ENCODE measurements around the gene FRMD7. TPM values are rescaled to one million over a fixed set of nuclear protein-coding genes. Genes with fewer than 3 reads are reported as not detected.

FRMD7 gene
- total RNA-seq, 1 donor: 1.1 TPM

GRCh38 chrX:132153166-132153565 lies 25.3 kb upstream of the FRMD7 start:
- TF ChIP-seq CTCF (IDR thresholded peaks at IDR 0.05; ENCODE audit: extremely low read depth, low read depth, low read length): no peak
- Histone ChIP-seq H3K27me3 (ENCODE audit: insufficient read depth, low read length) (peaks cover 9% of the 10 kb centered on the region), H3K27ac (ENCODE audit: low read depth, low read length) (no peak overlapping the region), H3K4me1 (ENCODE audit: insufficient read depth, low read length) (no peaks in the 10 kb centered on the region), H2AFZ (ENCODE audit: low read length) (no peak overlapping the region), H3K79me2 (ENCODE audit: insufficient read depth, low read length) (no peaks in the 10 kb centered on the region), H3K4me2 (ENCODE audit: insufficient read depth, low read length) (no peak overlapping the region), H4K20me1 (ENCODE audit: insufficient read depth, low read length) (no peaks in the 10 kb centered on the region), H3K4me3 (ENCODE audit: insufficient read depth, low read length) (no peak overlapping the region), H3K9me3 (ENCODE audit: low read depth, low read length) (no peaks in the 10 kb centered on the region), H3K36me3 (ENCODE audit: insufficient read depth, low read length) (no peaks in the 10 kb centered on the region)
- no peak for DNase-seq (ENCODE audit: insufficient read length, low spot score, missing footprints)

GRCh38 chrX:132146456-132146855 lies 18.6 kb upstream of the FRMD7 start:
- no peaks in the 10 kb centered on the region for H4K20me1 ChIP-seq (ENCODE audit: insufficient read depth, low read length)
- no peak for DNase-seq (ENCODE audit: insufficient read length, low spot score, missing footprints)
- no peak overlapping the region for H3K27ac ChIP-seq (ENCODE audit: low read depth, low read length)
- no peak overlapping the region for H3K4me2 ChIP-seq (ENCODE audit: insufficient read depth, low read length)
- H3K9me3 ChIP-seq (ENCODE audit: low read depth, low read length): no peaks in the 10 kb centered on the region
- peaks cover 3% of the 10 kb centered on the region for H3K27me3 ChIP-seq (ENCODE audit: insufficient read depth, low read length)
- H3K36me3 ChIP-seq (ENCODE audit: insufficient read depth, low read length): no peaks in the 10 kb centered on the region
- H3K79me2 ChIP-seq (ENCODE audit: insufficient read depth, low read length): no peaks in the 10 kb centered on the region
- no peak overlapping the region for H3K4me3 ChIP-seq (ENCODE audit: insufficient read depth, low read length)
- no peak overlapping the region for H2AFZ ChIP-seq (ENCODE audit: low read length)
- no peak for TF ChIP-seq CTCF (IDR thresholded peaks at IDR 0.05; ENCODE audit: extremely low read depth, low read depth, low read length)
- H3K4me1 ChIP-seq (ENCODE audit: insufficient read depth, low read length): no peaks in the 10 kb centered on the region

GRCh38 chrX:132144061-132144460 lies 16.2 kb upstream of the FRMD7 start:
- Histone ChIP-seq H3K4me1 (ENCODE audit: insufficient read depth, low read length) (no peaks in the 10 kb centered on the region), H2AFZ (ENCODE audit: low read length) (no peak overlapping the region), H3K27me3 (ENCODE audit: insufficient read depth, low read length) (no peaks in the 10 kb centered on the region), H3K9me3 (ENCODE audit: low read depth, low read length) (no peaks in the 10 kb centered on the region), H3K4me2 (ENCODE audit: insufficient read depth, low read length) (no peak overlapping the region), H3K79me2 (ENCODE audit: insufficient read depth, low read length) (no peaks in the 10 kb centered on the region), H4K20me1 (ENCODE audit: insufficient read depth, low read length) (no peaks in the 10 kb centered on the region), H3K4me3 (ENCODE audit: insufficient read depth, low read length) (no peak overlapping the region), H3K36me3 (ENCODE audit: insufficient read depth, low read length) (no peaks in the 10 kb centered on the region), H3K27ac (ENCODE audit: low read depth, low read length) (no peak overlapping the region)
- DNase-seq (ENCODE audit: insufficient read length, low spot score, missing footprints): no peak
- no peak for TF ChIP-seq CTCF (IDR thresholded peaks at IDR 0.05; ENCODE audit: extremely low read depth, low read depth, low read length)

GRCh38 chrX:132125906-132126305 lies 1.9 kb downstream of the FRMD7 start:
- H3K36me3 ChIP-seq (ENCODE audit: insufficient read depth, low read length): no peaks in the 10 kb centered on the region
- TF ChIP-seq CTCF (IDR thresholded peaks at IDR 0.05; ENCODE audit: extremely low read depth, low read depth, low read length): no peak
- H3K27me3 ChIP-seq (ENCODE audit: insufficient read depth, low read length): peaks cover 15% of the 10 kb centered on the region
- H2AFZ ChIP-seq (ENCODE audit: low read length): no peak overlapping the region
- no peaks in the 10 kb centered on the region for H3K79me2 ChIP-seq (ENCODE audit: insufficient read depth, low read length)
- no peak overlapping the region for H3K4me3 ChIP-seq (ENCODE audit: insufficient read depth, low read length)
- H3K9me3 ChIP-seq (ENCODE audit: low read depth, low read length): no peaks in the 10 kb centered on the region
- H4K20me1 ChIP-seq (ENCODE audit: insufficient read depth, low read length): no peaks in the 10 kb centered on the region
- H3K4me1 ChIP-seq (ENCODE audit: insufficient read depth, low read length): no peaks in the 10 kb centered on the region
- H3K4me2 ChIP-seq (ENCODE audit: insufficient read depth, low read length): no peak overlapping the region
- H3K27ac ChIP-seq (ENCODE audit: low read depth, low read length): no peak overlapping the region
- DNase-seq (ENCODE audit: insufficient read length, low spot score, missing footprints): no peak

Measured in osteoblast (primary cell).